HG03159 (cell line): ENCODE results near the gene AFF3.

Source experiments
- ATAC-seq: cut with Tn5 transposase; IDR thresholded peaks from one replicate; pipeline ENCODE4 v1.9.1; 2021; ENCODE audit warnings: mild to moderate bottlenecking, moderate library complexity; ENCODE audit not compliant: unreplicated experiment

Gene AFF3

DNA sequence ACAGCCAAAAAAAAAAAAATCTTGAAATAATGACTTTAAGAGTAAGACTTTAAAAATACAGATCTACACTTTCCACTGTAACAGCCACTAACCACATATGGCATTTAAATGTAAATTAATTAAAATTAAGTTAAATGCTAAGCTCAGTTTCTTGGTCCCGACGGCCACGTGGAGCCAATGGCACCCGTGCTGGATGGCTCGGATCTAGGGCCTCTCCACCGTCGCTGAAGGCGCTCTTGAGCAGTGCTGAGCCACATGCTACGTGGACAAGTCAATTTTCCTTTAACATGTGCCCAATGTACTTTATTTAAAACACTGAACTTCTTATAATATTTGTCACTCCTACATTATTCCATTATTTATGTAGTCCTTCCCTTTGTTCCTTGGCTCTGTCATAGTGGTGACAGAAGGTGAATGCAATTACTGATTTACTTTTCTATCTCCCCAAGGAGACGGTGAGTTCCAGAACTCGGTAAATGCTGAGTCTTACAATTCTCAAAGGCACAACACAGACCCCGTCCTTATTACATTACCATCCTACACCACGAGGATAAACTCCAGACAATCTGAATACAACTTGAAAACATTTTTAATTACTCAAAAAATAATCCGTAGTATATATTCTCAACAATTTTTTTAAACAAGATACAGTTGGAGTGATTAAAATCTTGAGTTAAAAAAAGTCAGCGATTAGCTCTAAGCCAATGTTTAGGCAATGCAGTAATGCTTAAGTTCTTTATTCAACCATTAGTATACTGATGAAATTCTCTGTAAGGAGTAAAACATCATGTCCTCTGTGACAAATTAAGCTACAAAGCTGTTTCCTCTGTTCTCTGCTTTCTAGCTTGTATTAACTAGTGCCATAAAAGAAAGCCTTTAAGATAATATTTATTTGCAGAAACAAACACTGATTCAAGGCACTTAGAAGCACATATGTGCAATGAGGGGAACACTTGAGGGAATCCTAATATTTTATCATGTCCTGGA is 95.1 kb downstream of the AFF3 start:
- no peak for ATAC-seq

GRCh38 chr2:100045000-100045399 is 97.4 kb downstream of the AFF3 start:
- ATAC-seq = no peak

DNA sequence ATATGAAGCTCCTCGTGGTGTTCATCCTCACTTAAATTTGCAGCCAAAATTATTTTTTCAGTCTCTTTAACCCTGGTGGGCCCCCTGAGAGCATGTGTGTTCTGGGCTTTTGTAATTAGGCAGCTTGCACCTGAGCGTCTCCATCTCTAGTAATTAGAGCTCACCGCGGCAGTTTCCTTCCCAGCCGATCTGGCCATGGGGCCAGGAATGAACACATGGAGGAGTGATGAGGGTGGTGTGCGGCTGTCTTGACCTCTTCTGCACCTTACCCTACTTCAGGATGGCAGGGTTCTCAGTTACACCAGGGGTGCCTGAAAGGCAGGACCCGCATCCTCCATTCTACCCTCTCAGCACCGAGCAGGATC is 98.5 kb downstream of the AFF3 start:
- ATAC-seq = no peak

DNA sequence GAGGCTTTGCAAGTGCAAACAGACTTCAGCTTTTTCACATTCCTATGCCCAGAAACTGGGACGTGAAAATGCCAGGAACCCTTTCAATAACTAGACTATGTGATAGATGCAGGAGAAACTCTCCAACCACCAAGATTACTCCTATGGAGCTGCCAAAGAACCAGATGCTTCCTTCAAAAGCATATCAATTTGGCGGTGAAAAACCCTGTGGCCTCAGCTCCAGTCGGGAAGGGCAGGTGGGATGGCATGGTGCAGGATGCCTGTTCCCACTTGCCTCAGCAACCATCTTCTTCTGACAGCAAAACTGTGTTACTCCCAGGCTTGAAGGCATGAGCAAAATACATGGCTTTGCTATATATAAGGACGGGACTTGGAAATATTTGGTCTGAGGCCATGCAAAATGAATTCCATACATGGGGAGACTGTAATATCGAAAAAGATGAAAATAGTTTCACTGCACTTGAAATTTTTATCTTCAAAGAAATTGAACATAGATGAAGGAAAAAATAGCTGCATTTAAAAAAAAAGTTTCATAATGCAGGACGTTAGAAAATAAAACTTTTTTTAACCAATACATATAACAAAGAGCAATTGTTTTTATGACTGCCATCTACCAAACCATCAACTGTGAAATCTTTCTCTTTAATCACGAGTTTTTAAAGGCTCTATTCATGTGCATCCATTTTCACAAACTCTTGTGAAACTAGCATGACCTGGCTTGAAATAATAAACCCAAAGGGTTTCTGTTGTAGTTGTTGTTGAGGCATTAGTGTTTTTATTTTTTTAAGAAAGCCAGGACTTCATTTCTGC is 99.1 kb downstream of the AFF3 start:
- ATAC-seq = no peak

DNA sequence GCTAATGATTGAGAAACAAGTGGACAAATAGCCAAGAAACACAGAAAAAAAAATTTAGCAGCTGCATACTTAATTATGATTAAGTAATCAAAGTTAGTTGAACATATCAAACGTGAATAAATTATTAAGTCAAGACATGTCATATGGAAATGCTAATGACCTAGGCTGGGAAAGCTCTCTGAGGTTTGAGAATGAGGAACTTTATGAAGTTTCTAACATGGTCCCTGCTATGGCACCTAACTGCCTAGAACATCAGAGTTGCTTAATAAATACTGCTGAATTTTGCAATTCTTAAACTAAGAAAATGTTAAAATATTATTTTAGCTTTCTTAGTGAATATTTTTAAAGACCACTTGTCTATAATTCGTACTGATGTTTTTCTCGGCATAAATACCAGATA is 99.8 kb downstream of the AFF3 start:
- no peak for ATAC-seq

- ATAC-seq = no peak
Observed at GRCh38 chr2:100041946-100042345, 100.4 kb downstream of the AFF3 start.

DNA sequence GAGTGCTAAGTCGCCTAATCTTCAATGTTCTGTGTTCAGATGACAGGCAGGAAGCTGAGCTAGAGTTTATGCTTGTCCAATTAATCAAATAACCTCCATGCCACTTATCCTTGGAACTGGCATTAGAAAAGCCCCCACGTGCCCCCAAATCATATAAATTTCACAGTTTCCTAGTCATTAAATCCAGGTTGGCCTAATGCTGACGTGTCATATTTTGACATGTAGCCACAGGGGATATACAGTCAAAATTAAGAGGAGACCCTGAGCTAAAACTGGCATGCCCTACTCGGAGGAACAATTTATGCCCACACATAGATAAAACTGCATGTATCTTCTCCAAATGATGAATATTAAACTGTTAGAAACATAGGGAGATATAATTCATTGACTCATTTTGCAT is 101.0 kb downstream of the AFF3 start:
- ATAC-seq = no peak

GRCh38 chr2:100040906-100041305 is 101.5 kb downstream of the AFF3 start:
- ATAC-seq = no peak

GRCh38 chr2:100039291-100039980 is 103.0 kb downstream of the AFF3 start:
- ATAC-seq = no peak

- no peak for ATAC-seq
Observed at GRCh38 chr2:100038011-100038410, 104.4 kb downstream of the AFF3 start.

- ATAC-seq = no peak
Observed at GRCh38 chr2:100036793-100037192, 105.6 kb downstream of the AFF3 start.

GRCh38 chr2:100036026-100036425 is 106.4 kb downstream of the AFF3 start:
- ATAC-seq = no peak

GRCh38 chr2:100034431-100034830 is 108.0 kb downstream of the AFF3 start:
- ATAC-seq = no peak

DNA sequence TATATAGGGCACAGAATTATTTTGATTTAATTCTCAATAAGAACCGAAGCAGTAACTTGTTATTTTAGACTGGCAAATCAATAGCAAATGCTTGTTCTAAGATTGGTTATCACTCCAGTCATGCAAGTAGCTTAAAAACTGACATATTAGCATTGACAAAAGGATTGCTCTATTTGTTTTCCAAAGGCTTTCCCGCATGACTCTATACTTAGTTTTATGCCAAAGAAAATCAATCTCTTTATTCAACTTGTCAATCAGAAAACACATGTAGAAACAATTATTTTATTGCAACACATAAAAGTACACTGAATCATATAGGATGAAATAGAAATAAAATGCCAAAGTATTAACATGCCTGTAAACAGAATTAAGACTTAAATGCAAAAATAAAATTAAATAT is 108.4 kb downstream of the AFF3 start:
- no peak for ATAC-seq

DNA sequence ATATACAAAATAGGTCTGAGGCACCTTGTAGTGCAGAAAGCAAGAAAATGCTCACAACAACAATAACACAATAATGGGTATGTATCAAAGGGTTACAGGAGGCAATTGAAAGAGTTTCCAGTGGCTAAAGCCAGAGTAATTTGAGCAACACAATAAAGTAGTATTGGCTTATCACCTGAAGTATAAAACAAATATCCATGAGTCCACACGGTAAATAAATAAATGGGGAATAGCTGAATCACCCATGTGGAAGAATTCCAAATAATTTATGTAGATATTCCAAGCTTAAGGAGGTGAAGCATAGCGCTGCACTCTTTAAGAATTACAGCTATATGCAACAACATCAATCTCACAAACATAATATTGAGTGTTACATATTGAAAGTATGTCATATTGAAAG is 110.8 kb downstream of the AFF3 start:
- ATAC-seq = no peak

GRCh38 chr2:100029460-100029859 is 112.9 kb downstream of the AFF3 start:
- ATAC-seq = no peak

- ATAC-seq = no peak
Observed at GRCh38 chr2:100021791-100022340, 120.5 kb downstream of the AFF3 start.

DNA sequence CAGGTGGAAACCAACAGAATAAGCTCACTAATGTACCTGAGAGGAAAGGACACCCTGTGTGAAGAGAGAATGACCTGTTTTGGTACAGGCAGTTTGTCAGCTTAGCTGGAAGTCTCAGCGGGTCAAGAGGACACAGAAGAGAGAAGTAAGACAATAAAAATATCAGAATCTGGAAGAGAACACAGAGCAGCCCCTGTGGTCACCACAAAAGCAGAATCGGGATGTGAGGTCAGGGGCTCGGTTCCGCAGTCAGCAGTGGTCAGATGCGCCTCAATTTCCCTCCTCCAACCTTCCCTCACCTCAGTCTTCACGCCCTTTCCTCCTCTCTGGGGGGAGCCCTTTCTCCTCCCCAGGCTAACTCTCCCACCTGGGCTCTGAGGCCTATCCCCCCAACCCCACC is 122.9 kb downstream of the AFF3 start:
- no peak for ATAC-seq

GRCh38 chr2:100018341-100019193 is 123.8 kb downstream of the AFF3 start:
- ATAC-seq = no peak

DNA sequence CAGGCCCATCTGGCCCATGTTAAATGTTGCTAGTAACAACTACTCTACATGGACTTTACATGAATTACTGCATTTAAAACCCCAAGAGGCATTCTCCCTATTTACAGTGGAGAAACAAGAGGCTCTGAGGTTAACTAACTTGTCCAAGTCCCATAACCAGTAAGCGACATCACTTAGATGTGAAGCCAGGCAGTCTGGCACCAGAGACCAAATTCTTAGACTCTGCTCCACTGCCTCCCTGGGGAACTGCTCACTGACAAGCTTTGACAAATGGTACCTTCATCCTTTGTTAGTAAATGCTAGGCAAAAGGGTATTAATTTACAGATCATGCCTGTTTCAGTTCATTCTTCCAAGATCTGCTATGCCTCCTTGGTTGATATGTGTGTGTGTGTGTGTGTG is 124.8 kb downstream of the AFF3 start:
- no peak for ATAC-seq
